GM20000 (cell line): Measurements from ENCODE around the gene SCN2B.
"Not testable (repeated sequence)": the region's sequence is repeated elsewhere in the genome, so short reads cannot be mapped to it uniquely, and the experiment has no call there.

Source experiments
- DNase-seq: peaks from one replicate; pipeline ENCODE4 v3.0.0; 2012; ENCODE audit warnings: low spot score
- TF ChIP-seq, protein P1 (sequence below): IDR thresholded peaks from 2 replicates; pipeline ENCODE4 v1.5.1; 2012; ENCODE audit warnings: mild to moderate bottlenecking, control low read depth; ENCODE audit errors: extremely low read depth, missing control alignments

The SCN2B gene

DNA sequence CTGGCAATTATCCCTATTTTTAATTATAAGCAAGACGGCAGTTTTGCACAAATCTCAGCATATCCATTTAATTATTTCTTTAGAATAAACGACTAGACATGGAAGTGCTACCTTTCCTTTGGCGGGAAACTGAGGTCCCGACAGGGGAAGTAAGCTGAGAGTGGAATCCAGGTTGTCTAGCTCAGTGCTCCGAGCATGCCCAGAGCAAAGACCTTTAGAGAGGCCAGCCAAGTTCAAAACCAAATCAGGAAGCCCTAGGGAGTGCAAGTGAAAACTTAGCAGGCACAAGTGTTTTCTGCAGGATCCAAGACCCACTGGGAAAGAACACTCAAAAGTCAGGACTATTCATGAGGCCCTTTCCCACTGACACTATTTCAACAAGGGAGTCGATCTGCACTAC lies 22.7 kb upstream of the SCN2B start:
- TF ChIP-seq, protein P1, sequence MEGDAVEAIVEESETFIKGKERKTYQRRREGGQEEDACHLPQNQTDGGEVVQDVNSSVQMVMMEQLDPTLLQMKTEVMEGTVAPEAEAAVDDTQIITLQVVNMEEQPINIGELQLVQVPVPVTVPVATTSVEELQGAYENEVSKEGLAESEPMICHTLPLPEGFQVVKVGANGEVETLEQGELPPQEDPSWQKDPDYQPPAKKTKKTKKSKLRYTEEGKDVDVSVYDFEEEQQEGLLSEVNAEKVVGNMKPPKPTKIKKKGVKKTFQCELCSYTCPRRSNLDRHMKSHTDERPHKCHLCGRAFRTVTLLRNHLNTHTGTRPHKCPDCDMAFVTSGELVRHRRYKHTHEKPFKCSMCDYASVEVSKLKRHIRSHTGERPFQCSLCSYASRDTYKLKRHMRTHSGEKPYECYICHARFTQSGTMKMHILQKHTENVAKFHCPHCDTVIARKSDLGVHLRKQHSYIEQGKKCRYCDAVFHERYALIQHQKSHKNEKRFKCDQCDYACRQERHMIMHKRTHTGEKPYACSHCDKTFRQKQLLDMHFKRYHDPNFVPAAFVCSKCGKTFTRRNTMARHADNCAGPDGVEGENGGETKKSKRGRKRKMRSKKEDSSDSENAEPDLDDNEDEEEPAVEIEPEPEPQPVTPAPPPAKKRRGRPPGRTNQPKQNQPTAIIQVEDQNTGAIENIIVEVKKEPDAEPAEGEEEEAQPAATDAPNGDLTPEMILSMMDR, result no peak
- no peak for DNase-seq

DNA sequence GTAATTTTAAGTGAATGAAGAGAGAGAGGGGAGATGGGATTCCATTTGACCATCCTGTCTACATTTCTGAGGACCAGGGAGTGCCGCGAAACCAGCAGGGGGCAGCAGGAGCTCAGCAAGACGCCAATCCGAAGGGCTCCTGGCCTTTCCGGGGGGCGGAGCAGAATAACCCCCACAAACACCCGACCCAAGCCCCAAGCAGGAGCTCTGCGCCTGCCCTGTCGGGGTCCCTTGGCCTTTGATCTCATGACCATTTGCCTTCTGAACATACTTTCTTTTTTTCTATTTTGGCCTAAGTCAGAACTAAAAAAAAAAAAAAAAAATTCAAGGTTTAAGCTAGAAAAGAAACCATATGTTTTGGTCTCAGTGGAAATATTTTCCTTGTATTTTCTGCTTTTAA lies 21.9 kb upstream of the SCN2B start:
- TF ChIP-seq, protein P1, result peak; percentile 85
- peak; percentile 79 for DNase-seq

DNA sequence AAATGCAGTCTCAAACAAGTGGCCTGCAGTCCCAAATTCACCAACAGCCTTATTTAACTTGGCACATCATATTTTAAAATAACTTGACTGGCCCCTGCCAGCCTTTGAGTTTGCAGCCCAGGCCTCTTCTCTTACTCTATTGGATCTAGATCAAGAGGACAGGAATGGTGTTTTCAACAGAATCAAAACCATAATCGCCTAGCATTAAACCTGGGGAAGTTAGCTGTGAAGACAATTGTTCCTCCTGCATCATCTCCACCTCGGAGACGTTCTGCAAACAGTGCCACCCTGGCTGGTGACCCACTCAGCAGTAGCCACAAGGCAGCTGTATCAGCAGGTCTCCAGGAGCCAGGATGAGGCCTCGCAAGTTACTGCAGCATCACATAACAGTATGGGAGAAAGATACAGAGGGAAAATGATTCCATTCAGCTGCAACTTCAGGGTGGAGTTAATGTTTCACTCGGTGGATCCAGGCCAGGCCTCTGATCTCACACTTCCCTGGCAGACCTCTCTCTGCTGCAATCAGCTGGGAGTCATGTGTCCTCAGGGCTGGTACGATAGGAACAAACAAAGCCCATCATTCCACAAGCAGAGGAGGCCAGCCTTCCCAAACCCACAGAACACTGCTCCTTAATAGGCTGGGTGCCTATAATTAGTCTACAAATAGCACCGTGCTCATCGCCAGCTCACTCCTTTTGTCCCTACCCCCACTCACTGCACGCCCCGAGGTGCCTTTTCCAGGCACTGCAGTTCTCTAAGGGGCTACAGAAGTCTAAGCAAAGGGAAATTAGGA lies 18.6 kb upstream of the SCN2B start:
- TF ChIP-seq, protein P1, result no peak
- DNase-seq, result no peak

DNA sequence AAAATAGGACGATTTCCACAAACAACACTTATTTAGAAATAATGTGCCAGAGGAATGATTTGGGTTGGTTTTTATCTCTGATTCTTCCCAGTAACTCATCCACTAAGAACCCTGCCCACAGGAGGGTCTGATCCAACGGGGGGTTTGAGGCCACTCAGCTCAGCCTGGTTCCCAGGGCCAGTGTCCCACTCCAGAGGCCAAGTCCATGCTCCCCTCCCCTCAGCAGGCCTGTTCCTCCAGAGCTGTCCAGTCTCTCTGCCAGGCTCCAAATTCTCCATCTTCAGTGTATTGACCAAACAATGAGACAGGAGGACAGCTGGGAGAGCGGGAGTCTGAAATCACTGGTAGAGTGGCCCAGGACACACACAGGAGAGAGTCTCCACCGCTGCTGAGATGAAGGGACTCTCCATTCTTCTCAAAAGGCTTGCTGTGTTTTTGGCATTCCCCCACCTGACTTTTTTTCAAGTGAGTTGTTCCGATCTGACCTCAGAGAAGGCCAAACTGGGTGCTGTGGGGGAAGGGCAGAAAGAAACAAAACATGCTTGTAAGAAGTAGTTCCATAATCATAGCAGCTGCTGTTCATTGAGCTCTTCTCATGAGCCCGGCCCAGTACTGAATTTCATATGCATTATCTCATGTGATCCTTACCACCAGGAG lies 17.6 kb upstream of the SCN2B start:
- DNase-seq, result peak; percentile 41
- TF ChIP-seq, protein P1, result no peak

DNA sequence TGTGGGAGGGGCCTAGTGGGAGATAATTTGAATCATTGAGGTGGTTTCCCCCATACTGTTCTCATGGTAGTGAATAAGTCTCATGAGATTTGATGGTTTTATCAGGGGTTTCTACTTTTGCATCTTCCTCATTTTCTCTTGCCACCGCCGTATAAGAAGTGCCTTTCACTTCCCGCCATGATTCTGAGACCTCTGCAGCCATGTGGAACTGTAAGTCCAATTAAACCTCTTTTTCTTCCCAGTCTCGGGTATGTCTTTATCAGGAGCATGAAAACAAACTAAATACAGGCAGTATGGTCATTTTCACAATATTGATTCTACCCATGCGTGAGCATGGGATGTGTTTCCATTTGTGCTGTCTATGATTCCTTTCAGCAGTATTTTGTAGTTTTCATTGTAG lies 16.4 kb upstream of the SCN2B start:
- DNase-seq, result not testable (repeated sequence)

DNA sequence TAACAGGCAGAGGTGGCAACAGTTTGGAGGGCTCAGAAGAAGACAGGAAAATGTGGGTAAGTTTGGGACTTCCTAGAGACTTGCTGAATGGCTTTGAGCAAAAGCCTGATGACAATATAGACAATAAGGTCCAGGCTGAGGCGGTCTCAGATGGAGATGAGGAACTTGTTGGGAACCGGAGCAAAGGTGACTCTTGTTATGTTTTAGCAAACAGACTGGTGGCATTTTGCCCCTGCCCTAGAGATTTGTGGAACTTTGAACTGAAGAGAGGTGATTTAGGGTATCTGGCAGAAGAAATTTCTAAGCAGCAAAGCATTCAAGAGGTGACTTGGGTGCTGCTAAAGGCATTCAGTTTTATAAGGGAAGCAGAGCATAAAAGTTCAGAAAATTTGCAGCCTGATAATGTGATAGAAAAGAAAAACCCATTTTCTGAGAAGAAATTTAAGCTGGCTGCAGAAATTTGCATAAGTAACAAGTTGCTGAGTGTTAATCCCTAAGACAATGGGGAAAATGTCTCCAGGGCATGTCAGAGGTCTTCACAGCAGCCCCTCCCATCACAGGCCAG lies 14.6 kb upstream of the SCN2B start:
- DNase-seq, result not testable (repeated sequence)

DNA sequence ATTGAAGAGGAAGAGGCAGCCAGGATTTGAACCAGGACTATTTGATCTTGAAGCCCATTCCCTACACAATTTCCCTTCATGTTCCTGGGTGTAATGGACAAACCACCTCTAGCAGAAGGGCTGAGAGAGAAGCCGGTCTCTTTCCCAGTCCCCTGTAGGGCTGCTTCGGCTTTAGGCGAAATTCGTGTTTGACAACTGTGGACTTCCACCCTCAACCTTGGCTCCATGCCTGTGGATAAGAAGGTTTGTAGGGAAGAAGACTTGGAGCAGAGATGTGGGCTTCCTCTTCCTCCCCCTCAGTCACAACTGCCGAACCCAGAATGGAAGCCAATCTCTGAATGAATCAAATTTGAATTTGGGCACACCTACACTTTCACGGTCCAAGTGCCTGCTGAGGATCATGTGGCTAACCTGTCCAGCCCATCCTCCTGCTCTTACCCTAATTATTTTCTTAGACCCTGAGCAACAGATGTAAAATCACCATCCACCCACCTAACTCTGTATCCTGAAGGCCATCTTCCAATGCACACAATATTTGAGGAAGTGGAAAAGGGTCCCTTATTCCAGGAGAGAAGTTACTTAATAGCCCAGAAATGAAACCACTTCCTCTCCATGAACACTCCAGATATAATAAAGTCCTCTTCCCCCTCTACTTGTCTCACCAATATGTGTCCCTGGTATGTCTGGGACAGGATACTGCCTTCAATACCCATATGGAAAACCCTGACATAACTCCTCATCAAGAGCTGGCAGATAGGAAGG lies 10.1 kb upstream of the SCN2B start:
- DNase-seq, result no peak
- TF ChIP-seq, protein P1, result no peak
